ENCODE results near the gene CHSY3.

- TF ChIP-seq CTCF (conservative IDR thresholded peaks at IDR 0.05 in 1 of 2, IDR thresholded peaks at IDR 0.05 in 1 of 2; ENCODE audit: extremely low read depth in 1 of 2, insufficient read depth in 1 of 2, low read depth in 1 of 2, low read length in 2 of 2) (no peak), EZH2 (IDR thresholded peaks at IDR 0.05; ENCODE audit: borderline replicate concordance, low read length) (no peak)
These were observed at the start of gene CHSY3 for GRCh38 chr5:129904102-129904666.

All from mammary epithelial cell (primary cell).